Measurements from ENCODE around the gene RELN. TPM values are rescaled to one million over a fixed set of nuclear protein-coding genes. Genes with fewer than 3 reads are reported as not detected.

The RELN gene
- total and polyA plus RNA-seq, 5 donors from 2014 or later: not detected

DNA sequence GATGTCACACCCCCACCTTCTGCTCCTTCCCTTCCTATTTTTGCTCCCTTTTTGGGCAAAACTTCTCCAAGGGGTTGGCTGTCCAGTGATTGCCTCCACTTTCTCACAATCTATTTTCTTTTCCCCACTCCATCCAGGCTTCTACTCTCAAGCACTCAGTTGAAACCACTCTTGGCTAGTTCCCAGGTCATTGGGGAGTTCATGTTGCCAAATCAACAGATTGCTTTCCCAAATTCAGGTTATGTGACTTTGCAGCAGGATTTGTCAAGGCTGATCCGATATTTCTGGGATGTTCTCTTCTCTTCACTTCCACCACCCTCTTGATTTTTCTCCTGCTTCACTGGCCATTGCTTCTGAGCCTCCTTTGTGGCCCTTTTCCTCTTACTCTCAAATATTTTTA lies 284.8 kb downstream of the RELN start:
- Mint-ChIP-seq H3K36me3 (no peaks in the 10 kb centered on the region), H3K9me3 (peaks cover 0 to 1% (median 0%) of the 10 kb centered on the region in 7 donors), H3K4me1 (no peaks in the 10 kb centered on the region), H3K27me3 (no peaks in the 10 kb centered on the region), H3K27ac (no peak overlapping the region), H3K4me3 (no peak overlapping the region)
- no peaks in the 10 kb centered on the region for H3K4me1 ChIP-seq (ENCODE audit: control insufficient read depth, insufficient read depth, low read length, poor library complexity, severe bottlenecking)
- H3K36me3 ChIP-seq (ENCODE audit: control insufficient read depth, insufficient read depth, low read length): no peaks in the 10 kb centered on the region
- no peak for DNase-seq
- no peaks in the 10 kb centered on the region for H3K9me3 ChIP-seq (ENCODE audit: control insufficient read depth in 2 of 2, low read length in 2 of 2)
- H3K27ac ChIP-seq (ENCODE audit: insufficient read depth, low read length, poor library complexity, severe bottlenecking): no peak overlapping the region
- no peak overlapping the region for H3K4me3 ChIP-seq (ENCODE audit: low read depth, low read length)
- ATAC-seq (ENCODE audit: low read depth in 2 of 2): no peak
- H3K27me3 ChIP-seq (ENCODE audit: control insufficient read depth, insufficient read depth, low read length): no peaks in the 10 kb centered on the region

- no peaks in the 10 kb centered on the region for H3K4me1 Mint-ChIP-seq
- no peaks in the 10 kb centered on the region for H3K36me3 Mint-ChIP-seq
- ATAC-seq (ENCODE audit: low read depth in 2 of 2): no peak
These were observed 286.5 kb downstream of the RELN start for GRCh38 chr7:103702982-103703381.

GRCh38 chr7:103702454-103702853 lies 287.0 kb downstream of the RELN start:
- Histone ChIP-seq H3K9me3 (ENCODE audit: control insufficient read depth in 2 of 2, low read length in 2 of 2) (no peaks in the 10 kb centered on the region), H3K4me3 (ENCODE audit: low read depth, low read length) (no peak overlapping the region), H3K4me1 (ENCODE audit: control insufficient read depth, insufficient read depth, low read length, poor library complexity, severe bottlenecking) (no peaks in the 10 kb centered on the region), H3K27me3 (ENCODE audit: control insufficient read depth, insufficient read depth, low read length) (no peaks in the 10 kb centered on the region), H3K27ac (ENCODE audit: insufficient read depth, low read length, poor library complexity, severe bottlenecking) (no peak overlapping the region), H3K36me3 (ENCODE audit: control insufficient read depth, insufficient read depth, low read length) (no peaks in the 10 kb centered on the region)
- Mint-ChIP-seq H3K27ac (no peak overlapping the region), H3K36me3 (no peaks in the 10 kb centered on the region), H3K4me1 (no peaks in the 10 kb centered on the region), H3K27me3 (peaks cover 4% of the 10 kb centered on the region), H3K9me3 (peaks cover 0 to 1% (median 0%) of the 10 kb centered on the region in 7 donors), H3K4me3 (no peak overlapping the region)
- ATAC-seq (ENCODE audit: low read depth in 2 of 2) (no peak), DNase-seq (no peak)

More at GRCh38 chr7:103702982-103703381, 286.5 kb downstream of the RELN start:
- DNase-seq: no peak
- H3K27me3 ChIP-seq (ENCODE audit: control insufficient read depth, insufficient read depth, low read length): no peaks in the 10 kb centered on the region
- no peak overlapping the region for H3K27ac ChIP-seq (ENCODE audit: insufficient read depth, low read length, poor library complexity, severe bottlenecking)
- Mint-ChIP-seq H3K27ac (no peak overlapping the region), H3K27me3 (peaks cover 1% of the 10 kb centered on the region), H3K4me3 (no peak overlapping the region), H3K9me3 (peaks cover 0 to 1% (median 0%) of the 10 kb centered on the region in 7 donors)
- no peak overlapping the region for H3K4me3 ChIP-seq (ENCODE audit: low read depth, low read length)
- no peaks in the 10 kb centered on the region for H3K36me3 ChIP-seq (ENCODE audit: control insufficient read depth, insufficient read depth, low read length)
- H3K9me3 ChIP-seq (ENCODE audit: control insufficient read depth in 2 of 2, low read length in 2 of 2): no peaks in the 10 kb centered on the region
- H3K4me1 ChIP-seq (ENCODE audit: control insufficient read depth, insufficient read depth, low read length, poor library complexity, severe bottlenecking): no peaks in the 10 kb centered on the region

- Histone ChIP-seq H3K4me1 (ENCODE audit: control insufficient read depth, insufficient read depth, low read length, poor library complexity, severe bottlenecking) (no peaks in the 10 kb centered on the region), H3K4me3 (ENCODE audit: low read depth, low read length) (no peak overlapping the region), H3K9me3 (ENCODE audit: control insufficient read depth in 2 of 2, low read length in 2 of 2) (no peaks in the 10 kb centered on the region), H3K27me3 (ENCODE audit: control insufficient read depth, insufficient read depth, low read length) (no peaks in the 10 kb centered on the region), H3K27ac (ENCODE audit: insufficient read depth, low read length, poor library complexity, severe bottlenecking) (no peak overlapping the region), H3K36me3 (ENCODE audit: control insufficient read depth, insufficient read depth, low read length) (no peaks in the 10 kb centered on the region)
- no peak overlapping the region for H3K4me3 Mint-ChIP-seq
- no peak for ATAC-seq (ENCODE audit: low read depth in 2 of 2)
- H3K27ac Mint-ChIP-seq: no peak overlapping the region
- peaks cover 0 to 2% (median 0%) of the 10 kb centered on the region in 7 donors for H3K9me3 Mint-ChIP-seq
- H3K4me1 Mint-ChIP-seq: no peaks in the 10 kb centered on the region
- DNase-seq: no peak
- peaks cover 4% of the 10 kb centered on the region for H3K27me3 Mint-ChIP-seq
- H3K36me3 Mint-ChIP-seq: no peaks in the 10 kb centered on the region
These were observed 290.4 kb downstream of the RELN start for GRCh38 chr7:103699032-103699431.

DNA sequence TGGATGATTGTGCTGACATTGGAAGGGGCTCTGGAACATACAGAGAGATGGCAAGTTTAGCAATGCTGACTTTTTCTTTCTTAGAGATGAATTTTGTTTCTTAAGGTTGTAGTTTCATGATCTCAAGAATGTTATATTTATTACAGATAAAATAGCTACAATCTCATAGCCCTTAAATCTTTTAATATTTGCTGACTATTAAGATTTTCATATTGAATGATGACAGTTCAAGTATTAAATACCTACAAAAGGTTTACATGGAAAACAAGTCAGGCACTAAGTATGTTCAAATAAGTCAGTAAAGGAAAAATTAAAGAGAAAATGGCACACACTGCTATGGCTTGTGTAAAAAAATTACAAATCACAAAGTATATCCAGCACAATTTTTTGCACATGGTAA lies 291.4 kb downstream of the RELN start:
- H3K27ac ChIP-seq (ENCODE audit: insufficient read depth, low read length, poor library complexity, severe bottlenecking): no peak overlapping the region
- no peaks in the 10 kb centered on the region for H3K4me1 Mint-ChIP-seq

GRCh38 chr7:103695521-103695920 lies 293.9 kb downstream of the RELN start:
- H3K9me3 ChIP-seq (ENCODE audit: control insufficient read depth in 2 of 2, low read length in 2 of 2): no peaks in the 10 kb centered on the region
- no peak overlapping the region for H3K27ac ChIP-seq (ENCODE audit: insufficient read depth, low read length, poor library complexity, severe bottlenecking)
- Mint-ChIP-seq H3K36me3 (no peaks in the 10 kb centered on the region), H3K27me3 (peaks cover 4% of the 10 kb centered on the region), H3K9me3 (peaks cover 0 to 2% (median 0%) of the 10 kb centered on the region in 7 donors), H3K4me1 (no peaks in the 10 kb centered on the region), H3K27ac (no peak overlapping the region), H3K4me3 (no peak overlapping the region)
- no peak for ATAC-seq (ENCODE audit: low read depth in 2 of 2)
- H3K4me3 ChIP-seq (ENCODE audit: low read depth, low read length): no peak overlapping the region
- H3K4me1 ChIP-seq (ENCODE audit: control insufficient read depth, insufficient read depth, low read length, poor library complexity, severe bottlenecking): no peaks in the 10 kb centered on the region
- no peaks in the 10 kb centered on the region for H3K36me3 ChIP-seq (ENCODE audit: control insufficient read depth, insufficient read depth, low read length)
- DNase-seq: no peak
- H3K27me3 ChIP-seq (ENCODE audit: control insufficient read depth, insufficient read depth, low read length): no peaks in the 10 kb centered on the region

More for the DNA sequence above, 291.4 kb downstream of the RELN start:
- Histone ChIP-seq H3K9me3 (ENCODE audit: control insufficient read depth in 2 of 2, low read length in 2 of 2) (no peaks in the 10 kb centered on the region), H3K36me3 (ENCODE audit: control insufficient read depth, insufficient read depth, low read length) (no peaks in the 10 kb centered on the region), H3K4me1 (ENCODE audit: control insufficient read depth, insufficient read depth, low read length, poor library complexity, severe bottlenecking) (no peaks in the 10 kb centered on the region), H3K27me3 (ENCODE audit: control insufficient read depth, insufficient read depth, low read length) (no peaks in the 10 kb centered on the region), H3K4me3 (ENCODE audit: low read depth, low read length) (no peak overlapping the region)
- Mint-ChIP-seq H3K27me3 (peaks cover 4% of the 10 kb centered on the region), H3K36me3 (no peaks in the 10 kb centered on the region), H3K27ac (no peak overlapping the region), H3K9me3 (peaks cover 0 to 2% (median 0%) of the 10 kb centered on the region in 7 donors), H3K4me3 (no peak overlapping the region)
- ATAC-seq (ENCODE audit: low read depth in 2 of 2) (no peak), DNase-seq (no peak)

DNA sequence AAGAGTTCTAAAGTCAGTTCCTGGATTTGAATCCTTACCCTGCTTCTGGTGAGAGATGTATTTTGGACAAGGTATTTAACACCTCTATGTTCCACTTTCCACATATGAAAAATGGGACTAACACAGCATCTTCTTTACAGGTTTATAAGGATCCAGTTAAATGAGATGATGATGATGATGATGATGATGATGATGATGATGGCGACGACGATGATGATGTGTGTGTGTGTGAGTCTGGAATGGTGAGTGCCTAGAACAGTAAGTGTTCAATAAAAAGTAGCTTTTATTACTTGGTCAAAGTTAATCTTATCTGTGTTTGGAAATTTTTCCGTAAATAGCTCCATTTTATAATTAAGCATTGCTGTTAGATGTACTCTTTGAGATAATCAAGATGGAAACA lies 295.2 kb downstream of the RELN start:
- ATAC-seq (ENCODE audit: low read depth in 2 of 2): no peak
- H3K4me1 Mint-ChIP-seq: no peaks in the 10 kb centered on the region

DNA sequence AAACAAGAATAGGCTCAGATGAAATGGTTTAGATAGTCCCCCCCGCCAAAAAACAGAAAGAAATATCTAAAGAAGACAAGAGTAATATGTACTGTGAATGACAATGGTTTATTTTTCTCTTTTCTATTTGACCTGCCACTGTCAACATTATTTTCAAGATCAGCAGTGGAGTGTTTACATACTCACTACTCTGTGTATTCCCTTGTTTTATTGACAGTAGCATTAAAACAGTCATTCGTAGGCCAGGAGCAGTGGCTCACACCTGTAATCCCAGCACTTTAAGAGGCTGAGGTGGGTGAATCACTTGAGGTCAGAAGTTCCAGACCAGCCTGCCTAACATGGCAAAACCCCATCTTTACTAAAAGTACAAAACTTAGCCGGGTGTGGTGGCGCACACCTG lies 298.2 kb downstream of the RELN start:
- H3K27me3 Mint-ChIP-seq: peaks cover 4% of the 10 kb centered on the region
- DNase-seq (no peak), ATAC-seq (ENCODE audit: low read depth in 2 of 2) (no peak)
- H3K4me3 ChIP-seq (ENCODE audit: low read depth, low read length): no peak overlapping the region
- H3K27ac ChIP-seq (ENCODE audit: insufficient read depth, low read length, poor library complexity, severe bottlenecking): no peak overlapping the region
- H3K4me1 ChIP-seq (ENCODE audit: control insufficient read depth, insufficient read depth, low read length, poor library complexity, severe bottlenecking): no peaks in the 10 kb centered on the region
- H3K9me3 Mint-ChIP-seq: peaks cover 0 to 2% (median 0%) of the 10 kb centered on the region in 7 donors
- no peaks in the 10 kb centered on the region for H3K36me3 Mint-ChIP-seq
- no peaks in the 10 kb centered on the region for H3K9me3 ChIP-seq (ENCODE audit: control insufficient read depth in 2 of 2, low read length in 2 of 2)
- no peak overlapping the region for H3K27ac Mint-ChIP-seq
- no peaks in the 10 kb centered on the region for H3K4me1 Mint-ChIP-seq
- no peak overlapping the region for H3K4me3 Mint-ChIP-seq
- H3K36me3 ChIP-seq (ENCODE audit: control insufficient read depth, insufficient read depth, low read length): no peaks in the 10 kb centered on the region
- peaks cover 2% of the 10 kb centered on the region for H3K27me3 ChIP-seq (ENCODE audit: control insufficient read depth, insufficient read depth, low read length)

More for the DNA sequence above, 295.2 kb downstream of the RELN start:
- no peak overlapping the region for H3K27ac ChIP-seq (ENCODE audit: insufficient read depth, low read length, poor library complexity, severe bottlenecking)
- H3K27ac Mint-ChIP-seq: peak overlapping the region in 1 of 3 donors; percentile 70
- no peaks in the 10 kb centered on the region for H3K36me3 ChIP-seq (ENCODE audit: control insufficient read depth, insufficient read depth, low read length)
- no peaks in the 10 kb centered on the region for H3K9me3 ChIP-seq (ENCODE audit: control insufficient read depth in 2 of 2, low read length in 2 of 2)
- H3K9me3 Mint-ChIP-seq: peaks cover 0 to 2% (median 0%) of the 10 kb centered on the region in 7 donors
- H3K4me3 Mint-ChIP-seq: no peak overlapping the region
- no peak overlapping the region for H3K4me3 ChIP-seq (ENCODE audit: low read depth, low read length)
- DNase-seq: no peak
- H3K27me3 Mint-ChIP-seq: peaks cover 8% of the 10 kb centered on the region
- H3K36me3 Mint-ChIP-seq: no peaks in the 10 kb centered on the region
- H3K4me1 ChIP-seq (ENCODE audit: control insufficient read depth, insufficient read depth, low read length, poor library complexity, severe bottlenecking): no peaks in the 10 kb centered on the region
- H3K27me3 ChIP-seq (ENCODE audit: control insufficient read depth, insufficient read depth, low read length): no peaks in the 10 kb centered on the region

All from CD4-positive, CD25-positive, alpha-beta regulatory T cell (primary cell).